Measurements from ENCODE around the gene ORC2.
"Not testable (repeated sequence)": the region's sequence is repeated elsewhere in the genome, so short reads cannot be mapped to it uniquely, and the experiment has no call there.

The ORC2 gene

GRCh38 chr2:200901459-200902072 lies 61.9 kb downstream of the ORC2 start:
- H3K27me3 ChIP-seq (replicated peaks; ENCODE audit: control insufficient read depth, insufficient read depth, low read length, poor library complexity, severe bottlenecking), result no peaks in the 10 kb centered on the region
- peak overlapping the region; percentile 16 for H3K27ac ChIP-seq (ENCODE audit: insufficient read depth, low read length, poor library complexity, severe bottlenecking)
- H3K36me3 ChIP-seq (ENCODE audit: control insufficient read depth, insufficient read depth, low read length), result peaks cover 49% of the 10 kb centered on the region

DNA sequence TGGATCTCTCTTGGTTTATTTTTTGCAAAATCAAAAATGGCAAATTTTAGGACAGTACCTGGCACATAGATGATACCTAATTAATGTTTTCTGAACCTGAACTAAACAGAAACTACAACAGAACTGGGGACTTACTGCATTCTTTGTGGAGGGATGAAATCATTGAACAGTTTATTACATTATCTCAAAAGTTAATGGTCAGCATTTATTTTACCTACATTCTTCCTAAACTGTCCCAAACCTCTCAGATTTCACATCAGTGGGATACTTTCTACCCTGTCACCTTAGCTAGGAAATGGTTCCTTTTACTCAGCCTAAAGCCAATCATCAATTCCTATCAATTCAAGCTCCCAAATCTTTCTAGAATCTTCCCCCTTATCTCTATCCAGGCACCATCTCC lies 64.0 kb downstream of the ORC2 start:
- no peak for DNase-seq
- no peaks in the 10 kb centered on the region for H3K4me1 ChIP-seq (ENCODE audit: control insufficient read depth, insufficient read depth, low read length, poor library complexity, severe bottlenecking)
- H3K27me3 ChIP-seq (replicated peaks; ENCODE audit: control insufficient read depth, insufficient read depth, low read length, poor library complexity, severe bottlenecking), result no peaks in the 10 kb centered on the region
- no peak overlapping the region for H3K27ac ChIP-seq (ENCODE audit: insufficient read depth, low read length, poor library complexity, severe bottlenecking)
- H3K9me3 ChIP-seq (ENCODE audit: control insufficient read depth, low read length), result no peaks in the 10 kb centered on the region
- H3K36me3 ChIP-seq (ENCODE audit: control insufficient read depth, insufficient read depth, low read length), result peaks cover 68% of the 10 kb centered on the region
- H3K4me3 ChIP-seq (ENCODE audit: insufficient read depth, low read depth, low read length, poor library complexity, severe bottlenecking), result no peak overlapping the region

More at GRCh38 chr2:200901459-200902072, 61.9 kb downstream of the ORC2 start:
- Histone ChIP-seq H3K4me3 (ENCODE audit: insufficient read depth, low read depth, low read length, poor library complexity, severe bottlenecking) (no peak overlapping the region), H3K4me1 (ENCODE audit: control insufficient read depth, insufficient read depth, low read length, poor library complexity, severe bottlenecking) (no peaks in the 10 kb centered on the region), H3K9me3 (ENCODE audit: control insufficient read depth, low read length) (no peaks in the 10 kb centered on the region)
- DNase-seq, result peak; percentile 47 to 67 (median 51)

DNA sequence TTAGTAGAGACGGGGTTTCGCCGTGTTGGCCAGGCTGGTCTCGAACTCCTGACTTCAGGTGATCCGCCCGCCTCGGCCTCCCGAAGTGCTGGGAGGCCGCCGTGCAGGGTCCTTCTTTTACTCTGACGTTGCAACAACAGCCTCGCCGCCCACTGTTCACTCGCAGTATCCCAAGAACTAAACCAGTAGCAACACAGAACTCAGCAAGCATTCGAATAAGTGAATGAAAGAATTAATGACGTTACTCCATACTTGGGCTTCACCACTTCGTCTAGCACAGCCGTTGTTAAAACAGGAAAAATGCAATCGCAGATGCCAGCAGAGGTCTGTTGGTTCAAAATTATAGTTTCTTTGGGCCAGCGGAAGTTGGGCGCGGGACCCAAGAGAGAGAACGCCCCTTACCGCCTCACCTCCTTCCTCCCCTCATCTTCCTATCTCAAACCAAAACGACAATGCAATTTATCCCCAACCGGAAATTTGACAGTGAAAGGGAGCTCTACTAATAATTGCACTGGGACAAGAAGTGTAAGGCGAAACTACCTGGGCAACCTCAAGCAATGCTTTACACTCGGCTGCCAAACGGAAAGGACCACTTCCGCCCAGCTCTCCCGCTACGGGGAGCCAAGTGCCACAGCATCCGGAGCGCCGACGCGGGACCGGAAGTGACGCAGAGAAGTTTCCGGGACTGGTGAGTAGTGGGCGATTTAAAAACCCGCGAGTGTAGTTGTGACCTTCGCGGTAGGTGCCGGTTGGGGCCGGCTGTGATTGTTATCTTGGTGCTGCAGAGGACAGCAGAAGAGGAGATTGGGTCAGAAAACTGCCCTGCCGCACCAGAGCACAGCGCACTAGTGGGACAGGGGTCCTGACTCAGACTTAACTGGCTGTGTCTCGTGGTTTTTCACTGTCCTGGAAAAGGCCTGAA lies 74.5 kb downstream of the ORC2 start, which contains the start of the genes NIF3L1 and PPIL3:
TSS of gene NIF3L1 (plus strand) at position 668 of the 922 bp plus-strand sequence. CDS start 2,573 bp downstream, outside the sequence.
TSS of gene PPIL3 (minus strand) at position 374 of the 922 bp plus-strand sequence. CDS start 1,462 bp downstream, outside the sequence.
- Histone ChIP-seq H3K4me1 (ENCODE audit: control insufficient read depth, insufficient read depth, low read length, poor library complexity, severe bottlenecking) (no peaks in the 10 kb centered on the region), H3K27me3 (replicated peaks; ENCODE audit: control insufficient read depth, insufficient read depth, low read length, poor library complexity, severe bottlenecking) (no peaks in the 10 kb centered on the region), H3K36me3 (ENCODE audit: control insufficient read depth, insufficient read depth, low read length) (peaks cover 5% of the 10 kb centered on the region), H3K4me3 (ENCODE audit: insufficient read depth, low read depth, low read length, poor library complexity, severe bottlenecking) (peak within 1 kb of the TSS; percentile 48), H3K27ac (ENCODE audit: insufficient read depth, low read length, poor library complexity, severe bottlenecking) (peak within 1 kb of the TSS; percentile 93), H3K9me3 (ENCODE audit: control insufficient read depth, low read length) (no peaks in the 10 kb centered on the region)
- peak; percentile 91 to 94 (median 92) for DNase-seq

DNA sequence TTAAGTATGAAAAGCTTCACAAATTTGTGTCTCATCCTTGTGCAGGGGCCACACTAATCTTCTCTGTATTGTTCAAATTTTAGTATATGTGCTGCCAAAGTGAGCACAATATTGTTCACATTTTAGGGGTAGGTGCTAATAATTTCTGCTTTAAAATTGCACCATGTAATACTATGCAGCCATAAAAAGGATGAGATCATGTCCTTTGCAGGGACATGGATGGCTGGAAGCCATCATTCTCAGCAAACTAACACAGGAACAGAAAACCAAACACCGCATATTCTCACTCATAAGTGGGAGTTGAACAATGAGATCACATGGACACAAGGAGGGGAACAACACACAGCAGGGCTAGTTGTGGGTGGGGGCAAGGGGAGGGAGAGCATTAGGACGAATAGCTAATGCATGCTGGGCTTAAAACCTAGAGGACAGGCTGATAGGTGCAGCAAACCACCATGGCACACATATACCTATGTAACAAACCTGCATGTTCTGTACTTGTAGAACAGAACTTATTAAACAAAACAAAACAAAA lies 81.7 kb downstream of the ORC2 start:
- not testable (repeated sequence) for H3K27me3 ChIP-seq (replicated peaks; ENCODE audit: control insufficient read depth, insufficient read depth, low read length, poor library complexity, severe bottlenecking); H3K4me1 ChIP-seq (ENCODE audit: control insufficient read depth, insufficient read depth, low read length, poor library complexity, severe bottlenecking); H3K9me3 ChIP-seq (ENCODE audit: control insufficient read depth, low read length); DNase-seq; H3K4me3 ChIP-seq (ENCODE audit: insufficient read depth, low read depth, low read length, poor library complexity, severe bottlenecking); H3K27ac ChIP-seq (ENCODE audit: insufficient read depth, low read length, poor library complexity, severe bottlenecking)
- H3K36me3 ChIP-seq (ENCODE audit: control insufficient read depth, insufficient read depth, low read length), result peaks cover 56% of the 10 kb centered on the region

GRCh38 chr2:200878289-200878880 lies 85.1 kb downstream of the ORC2 start:
- no peaks in the 10 kb centered on the region for H3K4me1 ChIP-seq (ENCODE audit: control insufficient read depth, insufficient read depth, low read length, poor library complexity, severe bottlenecking)
- H3K36me3 ChIP-seq (ENCODE audit: control insufficient read depth, insufficient read depth, low read length), result peaks cover 61% of the 10 kb centered on the region
- no peak for DNase-seq
- no peaks in the 10 kb centered on the region for H3K27me3 ChIP-seq (replicated peaks; ENCODE audit: control insufficient read depth, insufficient read depth, low read length, poor library complexity, severe bottlenecking)
- no peak overlapping the region for H3K4me3 ChIP-seq (ENCODE audit: insufficient read depth, low read depth, low read length, poor library complexity, severe bottlenecking)
- H3K27ac ChIP-seq (ENCODE audit: insufficient read depth, low read length, poor library complexity, severe bottlenecking), result no peak overlapping the region
- H3K9me3 ChIP-seq (ENCODE audit: control insufficient read depth, low read length), result no peaks in the 10 kb centered on the region

DNA sequence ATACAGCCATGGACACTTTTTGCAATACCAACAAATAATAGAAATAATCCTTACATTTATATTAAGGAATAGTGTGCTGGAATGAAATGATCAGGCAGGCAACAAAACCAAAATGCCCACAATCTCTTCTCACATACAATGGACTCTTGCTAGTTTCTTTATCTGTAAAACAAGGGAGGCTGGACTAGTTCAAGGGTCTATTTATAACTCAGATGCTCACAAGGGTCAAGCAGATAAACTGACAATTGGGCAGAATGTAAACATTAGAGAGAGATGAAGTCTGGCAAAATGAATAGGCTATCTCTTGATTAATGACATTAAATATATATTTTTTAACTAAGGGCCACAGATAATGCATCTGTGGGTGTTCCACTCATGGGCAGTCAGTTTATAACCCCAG lies 86.0 kb downstream of the ORC2 start:
- Histone ChIP-seq H3K4me1 (ENCODE audit: control insufficient read depth, insufficient read depth, low read length, poor library complexity, severe bottlenecking) (no peaks in the 10 kb centered on the region), H3K27me3 (replicated peaks; ENCODE audit: control insufficient read depth, insufficient read depth, low read length, poor library complexity, severe bottlenecking) (no peaks in the 10 kb centered on the region), H3K4me3 (ENCODE audit: insufficient read depth, low read depth, low read length, poor library complexity, severe bottlenecking) (no peak overlapping the region), H3K9me3 (ENCODE audit: control insufficient read depth, low read length) (no peaks in the 10 kb centered on the region), H3K27ac (ENCODE audit: insufficient read depth, low read length, poor library complexity, severe bottlenecking) (no peak overlapping the region), H3K36me3 (ENCODE audit: control insufficient read depth, insufficient read depth, low read length) (peaks cover 54% of the 10 kb centered on the region)
- DNase-seq, result no peak

- Histone ChIP-seq H3K4me1 (ENCODE audit: control insufficient read depth, insufficient read depth, low read length, poor library complexity, severe bottlenecking) (no peaks in the 10 kb centered on the region), H3K4me3 (ENCODE audit: insufficient read depth, low read depth, low read length, poor library complexity, severe bottlenecking) (no peak overlapping the region), H3K9me3 (ENCODE audit: control insufficient read depth, low read length) (no peaks in the 10 kb centered on the region), H3K27me3 (replicated peaks; ENCODE audit: control insufficient read depth, insufficient read depth, low read length, poor library complexity, severe bottlenecking) (no peaks in the 10 kb centered on the region), H3K36me3 (ENCODE audit: control insufficient read depth, insufficient read depth, low read length) (peaks cover 21% of the 10 kb centered on the region), H3K27ac (ENCODE audit: insufficient read depth, low read length, poor library complexity, severe bottlenecking) (no peak overlapping the region)
- no peak for DNase-seq
These were observed 89.9 kb downstream of the ORC2 start for GRCh38 chr2:200873560-200873959.

DNA sequence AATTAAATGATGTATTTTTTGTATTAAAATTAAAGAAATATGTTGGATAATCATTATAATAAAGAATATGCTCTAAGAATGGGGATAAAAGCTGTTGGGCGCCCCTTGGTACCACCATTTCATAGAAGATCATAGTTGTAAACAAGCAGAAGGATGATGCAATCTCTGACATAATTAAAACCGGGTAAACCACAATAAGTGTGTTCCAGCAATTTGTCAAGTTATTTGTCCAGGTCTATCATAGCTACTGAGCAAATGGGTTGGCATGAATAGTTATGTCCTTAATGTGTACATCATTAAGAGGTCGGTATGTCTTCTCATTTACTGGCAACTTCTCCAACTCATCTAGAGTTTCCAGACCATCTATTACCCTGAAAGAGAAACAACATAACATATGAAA lies 92.3 kb downstream of the ORC2 start:
- H3K4me3 ChIP-seq (ENCODE audit: insufficient read depth, low read depth, low read length, poor library complexity, severe bottlenecking), result no peak overlapping the region
- H3K27me3 ChIP-seq (replicated peaks; ENCODE audit: control insufficient read depth, insufficient read depth, low read length, poor library complexity, severe bottlenecking), result no peaks in the 10 kb centered on the region
- H3K9me3 ChIP-seq (ENCODE audit: control insufficient read depth, low read length), result no peaks in the 10 kb centered on the region
- H3K27ac ChIP-seq (ENCODE audit: insufficient read depth, low read length, poor library complexity, severe bottlenecking), result no peak overlapping the region
- H3K4me1 ChIP-seq (ENCODE audit: control insufficient read depth, insufficient read depth, low read length, poor library complexity, severe bottlenecking), result no peaks in the 10 kb centered on the region
- DNase-seq, result no peak
- peaks cover 11% of the 10 kb centered on the region for H3K36me3 ChIP-seq (ENCODE audit: control insufficient read depth, insufficient read depth, low read length)

GRCh38 chr2:200869014-200869413 lies 94.4 kb downstream of the ORC2 start:
- Histone ChIP-seq H3K36me3 (ENCODE audit: control insufficient read depth, insufficient read depth, low read length) (peaks cover 4% of the 10 kb centered on the region), H3K27me3 (replicated peaks; ENCODE audit: control insufficient read depth, insufficient read depth, low read length, poor library complexity, severe bottlenecking) (no peaks in the 10 kb centered on the region), H3K9me3 (ENCODE audit: control insufficient read depth, low read length) (no peaks in the 10 kb centered on the region), H3K4me1 (ENCODE audit: control insufficient read depth, insufficient read depth, low read length, poor library complexity, severe bottlenecking) (peaks cover 3% of the 10 kb centered on the region), H3K27ac (ENCODE audit: insufficient read depth, low read length, poor library complexity, severe bottlenecking) (no peak overlapping the region), H3K4me3 (ENCODE audit: insufficient read depth, low read depth, low read length, poor library complexity, severe bottlenecking) (no peak overlapping the region)
- DNase-seq, result no peak

Data from effector memory CD4-positive, alpha-beta T cell (primary cell).